Kasumi-1 (cell line): ENCODE data around the gene CLEC1B.
"Not testable (repeated sequence)": the region's sequence is repeated elsewhere in the genome, so short reads cannot be mapped to it uniquely, and the experiment has no call there.

Experiments
- DNase-seq, 2 experiments: peaks; one replicate each; lab custom pipeline; 2025; lab: John Stamatoyannopoulos, UW

CLEC1B gene

DNA sequence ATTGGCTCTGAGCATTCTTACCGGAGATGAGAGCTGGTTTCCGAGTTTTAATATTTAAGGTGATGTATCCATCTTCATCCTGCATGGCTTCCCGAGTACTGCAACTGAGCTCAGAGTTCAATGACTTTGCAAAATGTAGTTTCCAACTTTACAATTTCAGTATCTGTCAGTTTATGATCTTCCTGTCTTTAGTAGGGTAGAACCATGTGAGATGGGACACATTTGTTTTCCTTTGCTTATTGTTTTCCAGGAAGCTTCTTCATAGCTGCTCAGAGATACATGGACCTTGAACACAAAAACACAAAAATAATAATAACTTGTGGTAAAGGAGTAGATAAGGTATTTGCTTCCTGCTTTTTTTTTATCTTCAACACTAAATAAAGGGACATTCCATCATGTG is at the start of gene CLEC1B:
Gene CLEC1B, minus strand, starts transcription at position 106 of the 400 bp plus-strand sequence. Its CDS starts 21 bp downstream, at position 85.
- DNase-seq, result no peak

DNA sequence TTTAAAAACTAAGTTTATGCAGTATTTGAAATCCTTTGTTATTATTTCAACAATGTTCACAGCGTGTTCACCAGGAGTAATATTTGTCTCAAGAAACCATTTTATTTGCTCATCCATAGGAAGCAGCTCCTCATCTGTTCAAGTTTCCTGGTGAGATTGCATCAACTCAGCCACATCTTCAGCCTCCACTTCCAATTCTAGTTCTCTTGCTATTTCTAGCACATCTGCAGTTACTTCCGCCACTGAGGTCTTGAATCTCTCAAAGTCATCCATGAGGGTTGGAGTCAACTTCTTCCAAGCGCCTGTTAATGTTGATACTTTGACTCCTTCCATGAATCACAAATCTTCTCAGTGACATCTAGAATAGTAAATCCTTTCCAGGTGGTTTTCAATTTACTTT is 49.6 kb upstream of the CLEC1B start:
- DNase-seq, result peak; percentile 28 to 56

DNA sequence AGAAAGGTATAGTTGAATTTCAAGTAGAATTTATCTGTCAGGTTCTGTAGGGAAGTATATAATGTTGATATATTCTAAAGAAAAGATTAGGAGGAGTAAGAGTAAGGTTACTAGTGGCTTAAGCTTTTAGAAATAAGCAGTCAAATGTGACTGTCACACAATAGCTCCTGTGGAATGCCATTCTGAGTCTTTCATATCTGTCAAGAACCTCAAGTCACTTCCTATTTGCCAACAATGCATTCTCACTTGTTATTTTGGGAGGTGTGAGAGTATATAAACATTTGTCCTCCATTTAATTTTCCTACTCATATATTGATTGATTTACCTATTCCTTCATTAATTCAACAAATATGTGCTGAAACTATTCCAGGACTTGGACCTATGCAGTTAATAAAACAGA is 43.2 kb upstream of the CLEC1B start:
- DNase-seq, result no peak

DNA sequence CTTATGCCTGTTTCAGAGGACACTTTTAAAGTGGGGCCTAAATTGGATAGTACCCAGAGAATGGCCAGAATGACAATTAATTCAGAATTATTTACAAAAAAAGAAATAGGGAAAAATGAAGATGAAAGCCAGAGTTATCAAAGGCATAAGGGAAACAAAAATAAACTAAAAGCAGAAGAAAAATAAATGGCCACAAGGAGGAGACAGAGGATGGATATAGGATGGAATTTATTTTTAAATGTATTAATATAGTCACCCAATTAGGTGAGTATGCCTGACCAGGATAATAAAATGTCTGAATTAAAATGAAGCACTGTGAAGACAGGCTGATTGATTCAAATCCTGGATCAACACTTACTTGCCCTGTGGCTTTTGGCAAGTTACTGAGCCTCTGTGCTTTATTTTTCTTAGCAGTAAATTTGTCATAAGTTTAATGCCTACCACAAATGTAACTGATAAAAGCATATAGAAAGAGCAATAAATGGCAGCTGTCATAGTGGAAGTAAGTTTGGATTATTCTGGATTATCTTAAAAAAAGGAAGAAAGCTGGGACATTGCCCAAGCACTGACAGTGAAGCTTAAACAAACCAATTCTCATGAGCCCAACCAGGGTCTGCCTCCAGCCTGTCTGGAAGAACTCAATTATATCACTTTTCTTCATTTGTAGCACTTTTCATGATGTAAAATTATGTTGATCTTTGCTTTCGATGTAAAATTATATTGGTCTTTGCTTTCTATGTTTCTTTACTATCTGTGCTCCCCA is 35.0 kb upstream of the CLEC1B start:
- DNase-seq, result peak; percentile 14 to 57

DNA sequence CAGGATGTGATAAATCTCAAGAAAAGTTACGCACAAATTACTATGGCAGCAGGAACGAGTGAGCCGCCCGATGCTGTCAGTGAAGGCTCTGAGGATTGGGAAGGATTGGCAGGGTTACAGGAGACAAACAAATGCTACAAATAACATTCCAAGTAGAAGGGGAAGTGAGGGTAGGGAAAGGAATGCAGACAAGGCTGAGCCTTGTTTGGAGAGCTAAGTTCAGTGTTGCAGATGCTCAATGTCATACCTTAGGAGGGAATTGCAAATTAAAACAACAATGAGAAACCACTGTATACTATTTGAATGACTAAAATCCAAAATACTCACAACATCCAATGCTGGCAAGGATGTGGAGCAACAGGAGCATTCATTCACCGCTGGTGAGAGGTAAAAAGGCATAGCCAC is 32.9 kb upstream of the CLEC1B start:
- DNase-seq, result no peak

DNA sequence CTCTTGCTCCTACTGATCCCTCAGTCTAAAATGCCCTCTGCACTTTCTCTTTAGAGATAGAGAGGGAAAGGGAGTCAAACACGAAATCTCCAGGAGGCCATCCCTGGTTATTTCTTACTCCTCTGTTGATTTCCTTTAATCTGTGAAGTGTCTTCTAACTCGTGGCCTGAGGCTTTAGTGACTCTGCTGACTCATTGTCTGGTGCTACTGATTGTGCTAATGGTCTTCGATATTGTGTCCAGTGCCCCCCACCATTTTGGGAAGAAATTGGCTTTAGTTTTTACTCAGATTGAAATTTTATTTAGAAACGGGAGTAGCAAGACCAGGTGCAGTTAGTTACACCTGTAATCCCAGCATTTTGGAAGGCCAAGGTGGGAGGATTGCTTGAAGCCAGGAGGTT is 32.4 kb upstream of the CLEC1B start:
- no peak for DNase-seq

DNA sequence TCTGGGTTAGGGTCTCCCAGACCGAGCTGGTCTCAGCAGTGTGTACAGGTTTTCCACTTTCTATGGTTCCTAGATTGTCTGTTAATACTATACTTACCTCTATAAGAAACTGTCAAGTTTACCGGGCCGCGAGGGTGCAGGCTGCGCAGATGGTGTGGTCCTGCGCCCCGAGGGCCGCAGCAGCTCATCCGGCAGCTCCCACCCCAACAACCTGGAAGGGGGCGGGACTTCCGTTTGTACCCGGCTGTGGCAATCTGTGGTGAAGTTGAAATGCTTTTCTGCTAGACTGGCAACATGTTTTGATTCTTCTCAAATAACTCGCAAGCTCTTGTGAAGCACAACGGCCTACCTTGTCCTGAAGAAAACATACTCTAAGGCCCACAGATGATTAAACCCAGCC is 31.5 kb upstream of the CLEC1B start, which contains the start of gene CLEC9A:
Gene CLEC9A, plus strand, starts transcription at position 237 of the 400 bp plus-strand sequence. CDS start 22,006 bp downstream, outside the sequence.
- no peak for DNase-seq

DNA sequence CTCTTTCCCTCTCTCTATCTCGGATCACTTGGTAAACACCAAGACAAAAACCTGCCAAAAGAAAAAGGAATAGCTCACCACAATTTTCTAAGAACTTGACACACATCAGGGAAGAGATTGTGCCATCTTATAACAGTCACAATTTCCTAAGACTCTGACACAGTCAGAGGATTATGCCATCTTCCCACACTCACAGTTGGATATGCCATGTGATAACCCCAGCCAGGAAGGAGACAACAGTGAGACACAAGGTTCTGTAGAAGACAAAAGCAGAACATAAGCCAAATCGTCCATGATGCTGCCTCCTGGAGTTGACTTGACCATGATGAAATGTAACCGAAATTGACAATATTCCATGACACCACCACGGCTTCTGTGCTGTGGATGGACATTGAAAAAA is 28.8 kb upstream of the CLEC1B start:
- DNase-seq, result peak; percentile 15 to 39

DNA sequence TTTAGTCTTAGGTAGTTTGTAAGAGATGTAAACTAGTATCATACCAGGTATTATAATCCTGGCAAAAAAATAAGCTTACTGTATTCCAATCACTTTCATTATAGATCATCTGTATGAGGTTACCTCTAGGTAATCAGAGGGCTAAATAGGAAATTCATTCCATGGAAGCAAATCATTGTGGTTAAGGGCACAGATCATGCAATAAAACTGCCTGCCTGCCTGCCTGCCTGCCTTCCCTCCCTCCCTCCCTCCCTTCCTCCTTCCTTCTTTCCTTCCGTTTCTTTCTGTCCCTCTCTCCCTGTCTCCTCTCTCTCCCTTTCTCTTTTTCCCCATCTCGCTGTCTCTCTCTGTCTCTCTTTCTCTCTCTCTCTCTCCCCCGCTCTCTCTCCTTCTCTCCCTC is 28.4 kb upstream of the CLEC1B start:
- DNase-seq, result no peak

DNA sequence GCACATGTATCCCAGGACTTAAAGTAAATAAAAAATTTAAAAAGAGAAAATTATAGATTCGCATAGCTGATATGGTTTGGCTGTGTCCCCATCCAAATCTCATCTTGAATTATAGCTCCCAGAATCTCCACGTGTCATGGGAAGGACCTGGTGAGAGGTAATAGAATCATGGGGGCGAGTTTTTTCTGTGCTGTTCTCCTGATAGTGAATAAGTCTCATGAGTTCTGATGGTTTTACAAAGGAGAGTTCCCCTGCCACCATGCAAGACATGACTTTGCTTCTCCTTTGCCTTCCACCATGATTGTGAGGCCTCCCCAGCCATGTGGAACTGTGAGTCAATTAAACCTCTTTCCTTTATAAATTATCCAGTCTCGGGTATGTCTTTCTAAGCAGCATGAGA is 27.7 kb upstream of the CLEC1B start:
- not testable (repeated sequence) for DNase-seq

DNA sequence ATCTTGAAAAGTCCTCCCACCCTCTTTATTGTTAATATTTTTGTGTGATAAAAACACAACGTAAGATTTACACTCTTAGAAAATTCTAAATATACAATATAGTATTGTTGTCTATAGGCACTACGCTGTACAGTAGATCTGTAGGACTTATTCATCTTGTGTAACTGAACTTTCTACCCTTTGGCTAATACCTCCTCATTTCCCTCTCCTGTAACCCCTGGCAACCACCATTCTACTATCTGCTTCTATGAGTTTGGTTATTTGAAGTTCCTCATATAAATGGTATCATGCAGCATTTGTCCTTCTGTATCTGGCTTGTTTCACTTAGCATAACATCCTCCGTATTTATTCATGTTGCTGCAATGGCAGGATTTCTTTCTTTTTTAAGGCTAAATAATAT is 26.3 kb upstream of the CLEC1B start:
- DNase-seq, result no peak

DNA sequence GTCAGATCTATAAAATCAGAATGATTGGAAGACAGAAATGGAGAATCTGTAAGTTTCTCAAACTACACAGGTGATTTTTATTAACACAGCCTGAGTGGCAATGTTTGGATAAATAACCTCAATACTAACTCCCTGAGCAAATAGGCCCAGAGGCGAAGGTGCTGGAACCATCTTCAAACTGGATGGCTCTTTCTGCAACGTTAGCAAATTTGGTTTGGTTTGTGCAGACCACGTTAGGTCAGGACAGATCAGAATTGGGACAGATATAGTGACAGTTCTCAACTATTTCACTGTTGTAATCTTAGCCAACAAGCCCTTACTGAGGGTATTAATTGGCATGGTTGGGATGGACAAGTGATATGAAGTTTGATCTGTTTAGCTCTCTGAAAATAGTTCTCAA is 22.4 kb upstream of the CLEC1B start:
- no peak for DNase-seq

DNA sequence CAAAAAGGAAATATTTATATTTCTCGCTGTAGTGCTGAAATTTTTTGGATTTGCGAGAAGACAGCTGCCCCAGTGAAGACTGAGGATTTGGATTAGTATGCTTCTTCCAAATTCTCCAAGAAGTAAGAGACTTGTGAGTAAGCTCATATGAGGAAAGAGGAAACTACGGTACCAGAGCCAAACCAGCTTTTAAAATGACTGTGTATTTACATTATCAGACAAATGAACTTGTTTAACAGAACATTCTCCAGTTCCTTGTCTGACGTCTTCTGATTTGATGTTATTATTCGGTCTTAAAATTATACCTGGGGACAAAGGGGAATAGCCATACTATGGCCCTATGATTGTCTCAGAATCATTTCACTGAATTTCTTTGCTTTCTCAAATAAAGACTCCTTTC is 19.5 kb upstream of the CLEC1B start:
- DNase-seq, result no peak

DNA sequence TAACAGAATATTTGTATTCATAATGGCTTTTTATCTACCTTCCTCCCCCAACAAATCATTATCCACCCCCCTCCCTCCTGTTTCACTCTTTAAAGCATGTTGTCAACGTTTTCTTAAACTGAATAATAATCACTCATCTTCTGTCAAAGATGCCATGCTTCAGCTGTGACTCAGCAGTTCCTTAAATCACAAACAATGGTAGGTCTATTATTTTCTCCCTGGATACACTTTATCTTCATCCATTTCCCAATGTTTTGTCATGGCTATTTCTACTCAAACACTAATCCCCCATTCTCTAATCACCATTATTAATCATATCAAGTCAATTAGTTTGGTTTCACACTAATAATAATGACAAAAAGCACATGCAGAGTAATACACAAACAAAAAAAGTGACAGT is 18.0 kb upstream of the CLEC1B start:
- no peak for DNase-seq

DNA sequence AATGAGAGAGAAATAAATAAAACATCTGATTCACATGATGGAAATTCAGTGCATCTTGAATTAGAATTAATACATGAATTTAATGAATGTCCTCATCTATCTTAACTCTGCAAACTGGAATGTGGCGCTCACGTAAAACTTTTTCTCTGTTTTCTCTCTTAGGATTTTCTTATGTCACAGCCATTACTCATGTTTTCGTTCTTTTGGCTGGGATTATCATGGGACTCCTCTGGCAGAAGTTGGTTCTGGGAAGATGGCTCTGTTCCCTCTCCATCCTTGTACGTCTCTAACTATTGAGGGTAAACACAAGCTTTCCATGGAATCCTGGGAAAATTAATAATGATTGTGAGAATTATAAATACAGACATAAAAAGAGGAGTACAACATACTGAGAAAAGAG is 16.5 kb upstream of the CLEC1B start:
- no peak for DNase-seq

DNA sequence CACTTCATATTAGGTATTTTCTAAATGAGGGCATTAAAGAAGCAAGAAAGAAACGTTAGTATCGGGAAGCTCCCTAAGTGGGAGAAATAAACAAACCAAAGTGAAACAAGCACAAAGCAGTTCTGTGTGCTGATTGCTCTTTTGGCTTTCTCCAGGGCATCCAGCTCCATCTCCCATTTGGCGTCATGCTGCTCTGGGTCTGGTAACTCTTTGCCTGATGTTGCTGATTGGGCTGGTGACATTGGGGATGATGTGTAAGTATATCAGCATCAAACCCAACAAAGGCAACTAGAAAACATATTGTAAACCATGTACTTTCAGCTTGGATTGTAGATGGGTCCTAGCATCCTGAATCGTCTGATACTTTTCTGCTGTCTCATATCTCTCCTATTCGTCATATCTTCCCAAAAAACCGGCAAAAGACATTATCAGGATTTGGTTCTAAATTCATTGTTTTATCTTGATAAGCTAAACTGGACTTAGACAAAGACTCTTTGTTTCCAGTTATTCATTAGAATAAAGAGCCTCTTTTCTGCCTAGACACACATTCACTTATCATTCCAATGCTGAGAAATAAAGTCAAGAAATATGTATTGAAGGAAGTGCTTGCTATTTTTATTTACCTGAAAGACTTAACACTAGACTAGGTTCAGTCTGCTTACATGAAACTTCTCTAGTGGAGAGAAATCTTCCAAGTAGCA is 13.9 kb upstream of the CLEC1B start:
- no peak for DNase-seq

DNA sequence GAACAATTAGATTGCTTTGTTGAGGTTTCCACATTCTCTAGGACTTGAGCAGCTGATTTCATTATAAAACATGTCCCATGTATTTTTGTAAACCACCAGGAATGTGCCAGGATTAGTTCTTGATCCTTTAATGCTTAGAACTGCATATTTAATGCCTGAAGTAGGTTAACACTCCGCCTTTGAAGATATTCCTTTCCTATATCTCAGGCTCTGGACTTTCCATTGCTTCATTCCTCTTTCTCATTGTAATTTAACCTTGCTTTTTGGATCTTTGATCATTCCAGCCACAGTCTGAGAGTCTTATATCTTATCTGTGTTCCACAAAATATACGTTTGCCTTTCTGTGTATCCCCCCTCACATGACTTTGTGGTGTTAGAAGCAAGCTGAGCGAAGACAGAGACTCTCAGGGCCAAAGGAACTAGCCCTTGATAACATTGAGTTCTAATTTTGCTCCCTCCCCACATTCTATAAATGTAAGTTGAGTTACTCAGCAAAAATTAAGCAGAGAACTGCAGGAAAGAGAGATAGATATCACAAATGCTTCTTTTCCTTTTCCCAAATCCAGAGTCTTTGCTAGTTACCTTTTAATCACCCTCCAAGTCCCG is 2.4 kb upstream of the CLEC1B start:
- DNase-seq, result no peak

DNA sequence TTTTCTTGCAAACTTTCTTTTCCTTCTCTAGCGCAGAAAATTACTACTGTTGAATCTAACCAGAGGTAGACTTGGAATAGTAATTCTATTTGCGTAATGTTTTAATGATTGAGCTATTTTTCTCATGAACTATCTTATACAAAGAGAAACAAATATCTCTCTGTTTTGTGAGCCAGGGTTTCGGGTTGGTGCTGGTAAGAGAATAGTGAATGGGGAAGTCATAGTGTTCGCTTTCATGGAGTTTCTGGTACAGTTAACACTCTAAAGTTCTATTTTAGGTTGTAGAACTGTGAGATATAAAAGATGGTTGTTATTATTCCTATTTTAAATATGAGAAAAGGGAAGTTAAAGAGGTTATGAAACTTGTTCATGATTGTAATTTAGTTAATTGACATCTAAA is 6.6 kb downstream of the CLEC1B start:
- DNase-seq, result peak in 1 of 2 experiments; percentile 4

DNA sequence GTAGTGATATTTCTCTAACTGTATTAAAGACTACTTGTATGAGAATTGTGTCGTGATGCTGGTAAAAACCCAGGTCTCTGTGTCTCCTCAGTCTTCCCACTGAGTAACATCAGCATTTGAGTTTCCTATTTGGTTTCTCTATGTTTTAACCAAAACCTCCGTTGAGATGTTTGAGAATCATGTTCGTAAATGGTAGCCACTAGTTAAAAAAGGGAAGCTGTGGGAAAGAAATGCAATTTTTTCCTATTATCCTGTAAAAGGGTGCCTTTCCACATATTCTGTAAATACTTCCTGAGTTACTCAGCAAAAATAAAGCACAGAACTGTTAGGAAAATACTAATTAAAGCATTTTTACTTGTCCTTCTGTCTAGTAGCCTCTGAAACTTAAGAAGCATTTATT is 7.0 kb downstream of the CLEC1B start:
- no peak for DNase-seq

DNA sequence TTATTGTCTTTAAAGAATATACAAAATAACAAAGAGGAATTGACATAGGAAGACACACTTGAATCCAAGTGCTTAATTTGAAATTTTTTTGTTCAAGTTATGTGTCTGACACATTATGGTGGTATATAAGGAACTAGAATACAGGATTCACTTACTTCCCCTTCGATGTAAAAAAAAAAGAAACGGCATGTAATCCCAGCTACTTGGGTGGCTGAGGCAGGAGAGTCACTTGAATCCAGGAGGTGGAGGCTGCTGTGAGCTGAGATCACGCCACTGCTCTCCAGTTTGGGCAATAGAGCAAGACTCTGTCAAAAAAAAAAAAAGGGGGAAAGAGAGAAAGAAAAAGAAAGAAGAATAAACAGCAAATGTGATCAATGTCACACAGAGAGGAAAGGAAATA is 18.8 kb downstream of the CLEC1B start:
- peak in 1 of 2 experiments; percentile 13 for DNase-seq

DNA sequence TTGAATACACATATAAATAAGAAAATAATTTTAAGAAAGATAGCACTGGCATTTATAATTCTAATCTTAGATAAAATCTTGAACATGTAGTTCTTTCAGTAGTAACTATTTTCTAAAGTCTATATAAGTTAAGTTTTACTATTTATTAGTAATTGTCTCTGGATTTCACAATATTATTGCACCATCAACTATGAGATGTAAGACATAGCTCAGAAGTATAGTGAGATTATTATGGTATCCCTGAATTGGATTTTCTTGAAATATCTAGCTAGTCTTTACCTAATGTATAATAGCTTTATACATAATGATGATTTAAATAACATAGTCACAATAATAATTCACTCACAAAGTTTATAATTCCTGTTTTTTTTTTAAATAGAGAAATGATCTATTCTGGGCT is 21.0 kb downstream of the CLEC1B start:
- DNase-seq, result no peak

DNA sequence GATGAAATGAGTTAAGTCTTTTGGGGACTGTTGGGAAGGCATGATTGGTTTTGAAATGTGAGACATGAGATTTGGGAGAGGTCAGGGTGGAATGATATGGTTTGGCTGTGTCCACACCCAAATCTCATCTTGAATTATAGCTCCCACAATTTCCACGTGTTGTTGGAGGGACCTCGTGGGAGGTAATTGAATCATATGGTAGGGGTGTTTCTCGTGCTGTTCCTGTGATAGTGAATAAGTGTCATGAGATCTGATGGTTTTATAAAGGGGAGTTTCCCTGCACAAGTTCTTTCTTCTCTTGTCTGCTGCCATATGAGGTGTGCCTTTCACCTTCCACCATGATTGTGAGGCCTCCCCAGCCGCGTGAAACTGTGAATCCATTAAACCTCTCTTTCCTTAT is 22.3 kb downstream of the CLEC1B start:
- not testable (repeated sequence) for DNase-seq

DNA sequence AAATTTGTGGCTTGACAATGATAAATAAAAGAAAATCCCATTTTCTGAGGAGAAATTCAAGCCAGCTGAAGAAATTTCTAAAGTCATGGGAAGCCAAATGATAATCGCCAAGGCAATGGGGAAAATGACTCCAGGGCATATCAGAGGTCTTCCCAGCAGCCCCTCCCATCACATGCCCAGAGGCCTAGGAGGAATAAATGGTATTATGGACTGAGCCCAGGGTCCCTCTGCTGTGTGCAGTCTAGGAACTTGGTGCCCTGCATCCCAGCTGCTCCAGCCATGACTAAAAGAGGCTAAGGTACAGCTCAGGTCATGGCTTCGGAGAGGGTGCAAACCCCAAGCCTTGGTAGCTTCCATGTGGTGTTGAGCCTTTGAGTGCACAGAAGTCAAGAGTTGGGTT is 23.3 kb downstream of the CLEC1B start:
- no peak for DNase-seq
